Measurements from ENCODE around the gene TNFRSF6B. TPM values are rescaled to one million over a fixed set of nuclear protein-coding genes. Genes with fewer than 3 reads are reported as not detected.
"Not testable (repeated sequence)": the region's sequence is repeated elsewhere in the genome, so short reads cannot be mapped to it uniquely, and the experiment has no call there.

Gene TNFRSF6B
- 1 to 10 TPM in 3 of 4 donors, not detected in 1; 2.1 to 4.2 (median 2.7) TPM for total RNA-seq

- TF ChIP-seq CTCF (IDR thresholded peaks at IDR 0.05), result no peak
- TF ChIP-seq POLR2A (IDR thresholded peaks at IDR 0.05), result no peak
- Histone ChIP-seq H3K4me3 (peak within 1 kb of the TSS in 3 of 4 donors; percentile 28 to 38 (median 31)), H3K27ac (peak within 1 kb of the TSS in 2 of 4 donors; percentile 12 to 52), H3K27me3 (no peaks in the 10 kb centered on the region), H3K4me1 (peaks cover 9 to 48% (median 15%) of the 10 kb centered on the region in 4 donors), H3K9me3 (no peaks in the 10 kb centered on the region), H3K36me3 (peaks cover 0 to 15% (median 0%) of the 10 kb centered on the region in 3 donors)
- DNase-seq, result peak in 1 of 3 donors; percentile 56
Observed at GRCh38 chr20:63696628-63697356, at the start of gene TNFRSF6B. Gene TNFRSF6B, plus strand, starts transcription at chr20:63696652. Its CDS starts 116 bp downstream, at chr20:63696768.

- Histone ChIP-seq H3K4me1 (peaks cover 0 to 21% (median 5%) of the 10 kb centered on the region in 4 donors), H3K4me3 (no peak overlapping the region), H3K9me3 (no peaks in the 10 kb centered on the region), H3K27me3 (peaks cover 0 to 16% of the 10 kb centered on the region in 2 donors), H3K36me3 (no peaks in the 10 kb centered on the region), H3K27ac (no peak overlapping the region)
- no peak for DNase-seq
- TF ChIP-seq POLR2A (IDR thresholded peaks at IDR 0.05) (no peak), CTCF (IDR thresholded peaks at IDR 0.05) (no peak)
Observed at GRCh38 chr20:63648190-63648589, 48.3 kb upstream of the TNFRSF6B start.

GRCh38 chr20:63648895-63649589, 47.4 kb upstream of the TNFRSF6B start:
- peaks cover 0 to 20% of the 10 kb centered on the region in 2 donors for H3K27me3 ChIP-seq
- peaks cover 0 to 30% (median 10%) of the 10 kb centered on the region in 4 donors for H3K4me1 ChIP-seq
- TF ChIP-seq POLR2A (IDR thresholded peaks at IDR 0.05) (no peak), CTCF (IDR thresholded peaks at IDR 0.05) (no peak)
- H3K4me3 ChIP-seq, result no peak overlapping the region
- no peak overlapping the region for H3K27ac ChIP-seq
- no peak for DNase-seq
- H3K9me3 ChIP-seq, result no peaks in the 10 kb centered on the region
- no peaks in the 10 kb centered on the region for H3K36me3 ChIP-seq

- H3K27ac ChIP-seq, H3K36me3 ChIP-seq, H3K9me3 ChIP-seq, H3K4me3 ChIP-seq, DNase-seq: not testable (repeated sequence)
- peaks cover 0 to 33% (median 13%) of the 10 kb centered on the region in 4 donors for H3K4me1 ChIP-seq
- peaks cover 0 to 20% of the 10 kb centered on the region in 2 donors for H3K27me3 ChIP-seq
Observed at GRCh38 chr20:63650486-63650885, 46.0 kb upstream of the TNFRSF6B start.

GRCh38 chr20:63651942-63652191, 44.6 kb upstream of the TNFRSF6B start:
- TF ChIP-seq POLR2A (IDR thresholded peaks at IDR 0.05), result no peak
- no peak for TF ChIP-seq CTCF (IDR thresholded peaks at IDR 0.05)
- Histone ChIP-seq H3K4me3 (peak overlapping the region in 3 of 4 donors; percentile 60 to 68 (median 61)), H3K4me1 (peaks cover 0 to 33% (median 13%) of the 10 kb centered on the region in 4 donors), H3K9me3 (no peaks in the 10 kb centered on the region), H3K36me3 (no peaks in the 10 kb centered on the region), H3K27ac (peak overlapping the region in 2 of 4 donors; percentile 43 to 67), H3K27me3 (peaks cover 0 to 20% of the 10 kb centered on the region in 2 donors)
- DNase-seq, result no peak
